ENCODE measurements around the gene KRTAP5-10.
"Not testable (repeated sequence)": the region's sequence is repeated elsewhere in the genome, so short reads cannot be mapped to it uniquely, and the experiment has no call there.

DNA sequence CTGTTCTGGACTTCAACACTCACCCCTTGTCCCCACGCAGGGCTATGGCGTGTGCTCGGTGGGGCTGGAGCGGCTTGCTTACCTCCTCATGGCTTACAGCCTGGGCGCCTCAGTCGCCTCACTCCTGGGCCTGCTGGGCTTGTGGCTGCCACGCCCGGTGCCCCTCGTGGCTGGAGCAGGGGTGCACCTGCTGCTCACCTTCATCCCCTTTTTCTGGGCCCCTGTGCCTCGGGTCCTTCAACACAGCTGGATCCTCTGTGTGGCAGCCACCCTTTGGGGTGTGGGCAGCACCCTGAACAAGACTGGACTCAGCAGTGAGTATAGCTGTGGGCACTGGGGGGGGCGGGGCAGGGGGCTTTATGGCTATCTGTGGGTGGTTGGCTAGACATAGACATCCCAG is 37.9 kb downstream of the KRTAP5-10 start:
- TF ChIP-seq, protein P1, sequence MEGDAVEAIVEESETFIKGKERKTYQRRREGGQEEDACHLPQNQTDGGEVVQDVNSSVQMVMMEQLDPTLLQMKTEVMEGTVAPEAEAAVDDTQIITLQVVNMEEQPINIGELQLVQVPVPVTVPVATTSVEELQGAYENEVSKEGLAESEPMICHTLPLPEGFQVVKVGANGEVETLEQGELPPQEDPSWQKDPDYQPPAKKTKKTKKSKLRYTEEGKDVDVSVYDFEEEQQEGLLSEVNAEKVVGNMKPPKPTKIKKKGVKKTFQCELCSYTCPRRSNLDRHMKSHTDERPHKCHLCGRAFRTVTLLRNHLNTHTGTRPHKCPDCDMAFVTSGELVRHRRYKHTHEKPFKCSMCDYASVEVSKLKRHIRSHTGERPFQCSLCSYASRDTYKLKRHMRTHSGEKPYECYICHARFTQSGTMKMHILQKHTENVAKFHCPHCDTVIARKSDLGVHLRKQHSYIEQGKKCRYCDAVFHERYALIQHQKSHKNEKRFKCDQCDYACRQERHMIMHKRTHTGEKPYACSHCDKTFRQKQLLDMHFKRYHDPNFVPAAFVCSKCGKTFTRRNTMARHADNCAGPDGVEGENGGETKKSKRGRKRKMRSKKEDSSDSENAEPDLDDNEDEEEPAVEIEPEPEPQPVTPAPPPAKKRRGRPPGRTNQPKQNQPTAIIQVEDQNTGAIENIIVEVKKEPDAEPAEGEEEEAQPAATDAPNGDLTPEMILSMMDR (IDR thresholded peaks at IDR 0.05; ENCODE audit: low read depth, low read length, poor library complexity, severe bottlenecking): not testable (repeated sequence)
- TF ChIP-seq EZH2phosphoT487 (IDR thresholded peaks at IDR 0.05; ENCODE audit: borderline replicate concordance, low read length): not testable (repeated sequence)

All from DOHH2 (cell line).